NCI-H774 (cell line): ENCODE results near the gene SHC3.

Source experiments
- DNase-seq: peaks from one replicate; lab custom pipeline; 2025; lab: John Stamatoyannopoulos, UW

Gene SHC3

DNA sequence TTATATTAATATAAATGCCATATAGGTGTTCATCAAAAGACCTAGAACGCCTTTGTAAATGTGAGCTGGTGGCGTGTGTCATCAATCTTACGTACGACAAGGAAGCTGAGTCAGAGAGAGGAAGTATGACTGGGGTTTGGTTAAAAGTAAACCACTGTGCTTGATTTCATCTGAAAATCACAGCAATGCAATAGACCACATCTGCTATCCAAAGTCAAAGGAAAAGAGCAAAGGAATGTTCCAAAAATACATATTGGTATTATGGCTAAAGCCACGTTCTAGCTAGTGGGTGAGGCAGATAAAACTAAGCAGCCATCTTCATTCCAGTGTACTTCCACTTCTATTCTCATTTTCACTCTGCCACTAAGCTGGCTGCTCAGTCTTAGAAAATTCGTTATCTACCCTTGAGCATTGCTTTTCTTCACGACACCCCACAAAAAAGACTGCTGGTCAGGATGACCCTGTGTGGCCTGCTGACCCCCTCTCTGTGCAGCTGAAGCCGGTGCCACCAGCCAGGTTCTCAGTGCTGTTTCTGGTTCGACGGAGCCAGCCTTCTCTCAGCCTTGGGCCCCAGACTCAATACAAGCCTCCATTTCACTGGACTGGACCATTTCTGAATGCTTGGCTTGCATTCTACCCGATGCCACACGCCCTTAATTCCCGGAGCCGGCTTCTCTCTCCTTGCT is 23.8 kb downstream of the SHC3 start:
- DNase-seq: no peak

DNA sequence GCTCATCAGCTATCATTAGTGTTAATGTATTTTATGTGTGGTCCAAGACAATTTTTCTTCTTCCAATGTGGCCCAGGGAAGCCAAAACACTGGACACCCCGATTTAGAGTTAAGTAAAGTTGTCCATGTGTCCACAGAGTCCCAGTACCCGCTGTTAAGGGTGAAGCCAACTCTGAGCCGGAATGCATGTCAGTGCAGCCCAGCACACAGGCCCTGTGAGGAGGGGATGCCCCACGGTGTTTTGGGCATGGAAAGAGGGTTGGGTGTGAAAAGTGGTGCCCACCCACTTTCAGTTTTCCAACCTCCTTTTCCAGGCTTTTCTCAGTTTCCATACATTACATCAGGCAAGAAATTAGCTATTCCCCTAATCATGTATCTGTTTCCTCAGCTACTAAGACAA is 24.4 kb downstream of the SHC3 start:
- no peak for DNase-seq

DNA sequence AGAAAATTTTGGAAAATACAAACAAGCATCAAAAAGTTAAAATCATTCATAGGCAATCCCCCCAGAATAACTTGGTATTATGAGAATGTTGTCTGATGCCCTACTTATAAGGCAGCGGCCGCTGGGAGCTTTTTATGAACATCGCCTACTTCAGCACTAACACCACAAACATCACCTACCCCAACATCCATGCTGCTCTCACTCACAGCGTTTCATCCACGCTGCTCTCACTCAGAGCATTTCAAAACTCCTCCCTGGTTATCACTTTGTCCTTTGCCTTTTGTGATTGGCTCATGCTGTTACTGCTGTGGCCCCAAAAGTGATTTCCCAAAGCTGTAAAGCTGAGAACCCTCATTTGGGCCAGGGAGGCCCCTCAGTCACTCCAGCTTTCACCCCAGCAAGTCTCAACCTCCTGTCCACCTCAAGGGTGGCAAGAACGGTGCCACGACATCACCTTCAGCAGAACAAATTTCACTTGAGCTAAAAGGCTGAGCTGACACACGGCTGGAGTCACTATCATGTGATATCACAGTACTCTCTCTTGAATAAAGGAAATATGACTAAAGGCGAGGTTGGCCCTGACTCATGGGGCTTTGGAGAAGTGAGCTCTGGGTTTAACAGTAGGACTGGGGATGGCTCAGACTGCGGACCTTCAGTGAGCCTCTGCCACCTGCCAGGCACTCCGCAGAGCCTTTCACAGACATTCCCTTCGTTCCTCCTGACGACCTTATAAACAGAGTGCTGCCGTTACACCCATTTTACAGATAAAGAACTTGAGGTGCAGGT is 25.2 kb downstream of the SHC3 start:
- DNase-seq: no peak

DNA sequence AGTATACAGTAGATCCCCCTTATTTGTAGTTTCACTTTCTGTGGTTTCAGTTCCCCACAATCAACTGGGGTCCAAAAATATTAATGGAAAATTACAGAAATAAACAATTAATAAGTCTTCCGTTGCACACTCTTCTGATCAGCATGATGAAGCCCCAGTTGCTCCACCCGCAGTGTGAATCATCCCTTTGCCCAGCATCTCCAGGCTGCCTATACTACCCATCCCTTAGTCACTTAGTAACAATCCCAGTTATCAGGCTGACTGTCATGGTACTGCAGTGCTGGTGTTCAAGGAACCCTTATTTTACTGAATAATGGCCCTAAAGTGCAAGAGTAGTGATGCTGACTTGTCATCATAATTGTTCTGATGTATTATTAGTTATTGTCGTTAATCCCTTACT is 28.9 kb downstream of the SHC3 start:
- no peak for DNase-seq

DNA sequence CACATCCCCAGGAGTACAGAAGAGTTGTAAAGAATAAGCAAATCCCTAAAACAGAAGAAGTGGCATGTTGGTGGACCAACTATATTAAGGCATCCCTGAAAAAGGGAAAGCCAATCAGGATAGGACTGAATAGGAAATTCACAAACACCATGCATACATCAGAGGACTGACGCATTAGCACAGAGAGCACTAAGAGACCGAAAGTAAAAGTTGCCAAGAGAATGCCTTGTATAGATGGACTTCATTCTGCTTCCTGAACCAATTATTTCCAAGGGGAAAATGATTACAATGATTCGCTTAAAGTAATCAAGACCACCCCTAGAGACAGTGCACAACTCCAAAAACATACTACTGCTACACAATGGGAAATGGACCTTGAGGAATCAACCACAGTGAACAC is 33.5 kb downstream of the SHC3 start:
- DNase-seq: no peak

DNA sequence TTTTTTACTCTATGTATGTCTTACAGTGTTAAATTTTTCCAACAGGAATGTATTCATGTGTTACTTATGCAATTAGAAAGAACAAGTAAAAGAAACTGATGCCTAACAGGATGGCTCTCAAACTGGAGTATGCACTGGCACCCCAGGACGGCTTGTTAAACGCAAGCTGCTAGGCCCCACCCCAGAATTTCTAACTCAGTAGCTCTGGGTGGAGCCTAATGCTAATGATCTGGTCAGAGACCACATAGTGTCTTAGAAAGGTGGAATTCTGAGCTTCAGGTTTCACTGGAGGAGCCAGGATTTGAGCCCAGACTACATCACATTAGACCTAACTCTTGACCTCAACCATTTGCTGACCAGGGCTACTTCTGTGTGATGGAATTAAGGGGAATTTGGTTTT is 34.4 kb downstream of the SHC3 start:
- DNase-seq: no peak

DNA sequence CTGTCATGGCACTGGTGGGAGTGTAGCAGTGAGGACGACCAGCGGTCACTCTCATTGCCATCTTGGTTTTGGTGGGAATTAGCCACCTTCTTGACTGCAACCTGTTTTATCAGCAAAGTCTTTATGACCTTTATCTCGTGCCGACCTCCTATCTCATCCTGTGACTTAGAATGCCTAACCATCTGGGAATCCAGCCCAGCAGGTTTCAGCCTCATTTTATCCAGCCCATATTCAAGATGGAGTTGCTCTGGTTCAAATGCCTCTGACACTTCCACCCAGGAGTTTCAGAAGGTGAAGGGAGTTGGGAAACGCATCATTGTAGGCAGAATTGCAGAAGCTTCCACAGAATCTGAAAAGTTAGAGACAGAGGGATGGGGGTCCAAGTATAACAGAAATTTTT is 35.4 kb downstream of the SHC3 start:
- DNase-seq: no peak

DNA sequence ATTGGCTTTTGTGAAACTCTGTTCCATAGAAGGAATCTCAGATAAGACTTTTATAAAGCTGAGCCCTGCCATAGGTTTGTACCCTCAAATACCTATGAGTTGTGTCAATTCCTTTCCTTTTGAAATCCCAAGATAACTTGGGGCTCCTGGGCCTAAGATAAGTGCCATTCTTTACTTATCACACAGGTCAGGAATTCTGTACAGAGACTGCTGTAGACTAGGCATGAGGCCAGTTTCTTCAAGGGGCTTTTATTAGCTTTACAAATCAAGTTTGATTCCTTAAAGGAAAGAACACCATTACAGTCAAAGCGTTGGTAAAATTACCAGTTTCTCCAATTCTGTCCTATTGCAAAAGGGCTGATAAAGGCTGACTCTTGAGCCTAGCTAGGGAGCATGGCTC is 39.2 kb downstream of the SHC3 start:
- no peak for DNase-seq

DNA sequence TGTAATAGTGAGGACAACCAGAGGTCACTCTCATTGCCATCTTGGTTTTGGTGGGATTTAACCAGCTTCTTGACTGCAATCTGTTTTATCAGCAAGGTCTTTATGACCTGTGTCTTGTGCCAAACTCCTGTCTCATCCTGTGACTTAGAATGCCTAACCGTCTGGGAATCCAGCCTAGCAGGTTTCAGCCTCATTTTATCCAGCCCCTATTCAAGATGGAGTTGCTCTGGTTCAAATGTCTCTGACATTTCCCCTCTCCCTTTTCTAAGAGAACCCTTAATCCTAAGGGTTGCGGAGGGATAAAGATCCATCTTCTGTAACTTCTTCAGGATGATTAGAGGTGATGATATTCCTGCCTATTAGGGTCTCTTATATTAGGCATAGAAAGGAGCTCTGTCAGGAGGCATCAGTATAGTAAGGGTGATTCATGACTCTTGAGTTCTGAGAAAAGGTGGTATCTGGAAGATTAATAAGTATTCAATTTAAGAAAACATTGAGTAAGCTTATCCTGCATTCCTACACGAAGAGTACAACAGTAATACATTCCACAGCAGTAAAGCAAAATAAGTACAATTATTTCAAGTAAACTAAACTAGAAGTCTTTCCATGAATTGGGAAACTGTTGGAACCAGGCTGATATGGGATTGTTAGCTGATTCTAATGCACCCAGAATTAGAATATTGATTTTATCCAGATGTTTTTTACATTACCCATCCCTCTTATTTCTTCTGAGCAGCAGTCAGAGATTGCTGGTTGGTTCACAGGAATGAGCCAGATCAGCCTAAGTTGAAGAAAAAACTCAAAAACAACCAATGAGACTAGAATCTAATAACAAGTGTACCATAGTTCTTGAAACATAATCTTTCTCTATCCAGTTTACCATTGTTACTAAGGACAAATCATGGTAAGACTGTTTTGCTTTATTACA is 39.9 kb downstream of the SHC3 start:
- no peak for DNase-seq

DNA sequence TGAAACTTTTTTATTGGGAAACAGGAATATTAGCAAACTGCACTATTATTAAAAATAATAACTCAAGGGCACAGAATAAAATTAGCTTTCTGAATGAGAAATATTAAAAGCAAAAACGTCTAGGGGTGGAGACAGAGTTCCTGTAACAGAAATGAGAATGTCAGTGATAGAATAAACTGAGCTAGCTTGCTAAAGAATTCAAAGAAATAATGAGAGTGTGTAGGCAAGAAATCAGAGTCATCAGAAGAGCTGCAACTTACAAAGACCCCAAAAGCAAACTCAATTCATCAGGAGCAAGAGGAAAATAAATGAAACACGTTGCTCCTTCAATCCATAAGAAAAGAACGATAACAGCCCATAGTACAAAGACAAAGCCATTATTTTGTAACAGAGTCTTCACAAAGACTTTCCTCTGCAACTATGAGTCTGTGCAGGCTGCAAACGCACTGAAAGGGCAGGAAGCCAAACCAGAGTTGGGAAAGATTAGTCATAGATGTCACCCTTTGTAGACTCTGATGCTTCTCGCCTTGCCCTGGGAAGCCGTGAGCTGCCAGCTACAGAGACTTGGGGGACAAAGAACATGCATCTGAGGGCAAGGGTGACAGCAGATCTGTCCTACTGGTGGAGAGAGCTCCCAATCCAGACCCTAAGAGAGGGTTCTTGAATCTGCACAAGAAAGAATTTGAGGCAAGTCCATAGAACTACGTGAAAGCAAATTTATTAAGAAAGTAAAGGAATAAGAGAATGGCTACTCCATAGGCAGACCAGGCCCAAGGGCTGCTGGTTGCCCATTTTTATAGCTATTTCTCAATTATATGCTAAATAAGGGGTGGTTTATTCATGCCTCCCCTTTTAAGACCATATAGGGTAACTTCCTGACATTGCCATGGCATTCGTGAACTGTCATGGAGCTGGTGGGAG is 40.8 kb downstream of the SHC3 start:
- no peak for DNase-seq

DNA sequence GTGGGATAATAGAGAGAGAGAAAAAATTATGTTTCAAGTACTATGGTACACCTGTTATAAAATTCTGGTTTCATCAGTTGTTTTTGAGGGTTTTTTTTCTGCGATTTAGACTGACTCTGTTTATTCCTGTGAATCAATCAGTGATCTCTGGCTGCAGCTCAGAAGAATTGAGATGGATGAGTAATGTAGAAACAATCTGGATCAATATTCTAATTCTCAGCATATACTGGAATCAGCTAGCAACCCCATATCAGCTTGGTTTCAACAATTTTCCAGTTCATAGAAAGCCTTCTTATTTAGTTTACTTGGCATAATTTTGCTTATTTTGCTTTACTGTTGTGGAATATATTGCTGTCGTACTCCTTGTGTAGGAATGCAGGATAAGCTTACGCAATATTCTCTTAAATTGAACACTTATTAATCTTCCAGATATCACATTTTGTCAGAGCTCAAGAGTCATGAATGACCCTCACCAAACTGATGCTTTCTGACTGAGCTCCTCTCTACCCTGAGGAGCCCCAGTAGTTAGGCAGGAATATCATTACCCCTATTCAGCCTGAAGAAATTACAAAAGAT is 42.9 kb downstream of the SHC3 start:
- DNase-seq: no peak

DNA sequence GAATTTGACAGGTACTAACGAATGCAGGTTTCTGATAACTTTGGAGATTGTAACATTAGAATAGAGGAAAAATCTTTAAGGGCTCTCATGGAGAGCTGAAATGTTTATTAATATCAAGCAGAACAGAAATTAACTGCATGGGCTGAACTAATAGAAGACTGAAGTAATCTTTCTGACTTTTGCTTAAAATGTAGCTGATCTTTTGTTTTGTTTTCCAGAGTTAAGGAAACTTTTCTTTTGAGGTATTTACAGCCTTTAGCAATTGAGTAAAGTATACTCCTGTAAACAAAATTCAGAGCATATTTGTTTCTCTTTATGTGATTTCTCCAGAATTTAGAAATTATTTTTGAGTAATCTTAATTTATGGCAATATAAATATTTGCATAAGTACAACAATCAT is 43.9 kb downstream of the SHC3 start:
- no peak for DNase-seq

DNA sequence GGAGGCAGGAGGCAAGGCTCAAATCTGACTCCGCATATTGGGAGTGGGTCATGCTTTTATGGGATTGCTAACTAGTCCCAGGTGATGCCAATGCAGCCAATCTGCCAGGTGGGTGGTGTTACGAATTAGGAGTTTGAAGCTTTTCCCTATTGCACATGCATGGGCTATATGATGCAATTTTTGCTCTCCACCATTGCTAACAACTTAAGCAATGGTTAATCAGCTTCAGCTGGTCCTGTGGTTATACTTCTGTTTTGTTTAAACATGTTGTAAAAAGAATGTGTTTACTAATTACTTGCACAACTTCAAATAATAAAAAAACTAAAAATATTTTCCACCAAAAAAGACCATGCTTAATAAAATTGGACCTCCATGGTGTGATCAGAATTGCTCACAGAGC is 55.7 kb downstream of the SHC3 start:
- DNase-seq: no peak

DNA sequence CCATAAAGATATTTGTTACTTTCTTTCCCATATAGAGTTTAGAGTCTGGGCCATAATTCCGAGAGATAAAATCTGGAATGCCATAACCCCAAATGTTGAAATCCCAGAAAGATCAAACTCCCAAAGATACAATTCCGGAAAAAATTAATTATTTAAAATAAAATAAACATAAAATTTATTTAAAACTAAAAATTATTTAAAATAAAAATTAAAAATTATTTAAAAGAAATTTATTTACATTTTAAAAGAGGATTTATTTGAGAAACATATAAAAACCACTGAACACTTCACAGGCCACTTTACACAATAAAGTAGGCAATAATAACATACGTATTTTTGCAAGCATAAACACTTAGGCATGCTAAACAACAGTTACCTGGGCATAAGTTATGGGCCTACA is 57.9 kb downstream of the SHC3 start:
- DNase-seq: no peak

DNA sequence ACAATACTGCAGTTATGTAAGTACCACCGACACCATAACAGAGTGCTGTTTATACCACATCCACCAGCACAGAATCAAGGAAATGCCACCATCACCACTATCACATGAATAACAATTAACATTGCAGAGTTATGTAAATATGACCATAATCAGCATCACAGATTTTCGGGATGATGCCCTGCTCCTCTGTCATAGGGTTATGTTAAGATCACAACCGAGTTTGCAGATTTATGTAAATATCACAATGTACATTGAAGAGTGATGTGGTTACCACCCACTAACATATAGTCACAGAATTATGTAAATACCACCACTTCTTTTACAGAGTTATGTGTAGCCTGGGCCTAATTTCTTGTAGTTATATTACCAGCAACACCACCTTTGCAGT is 61.8 kb downstream of the SHC3 start:
- DNase-seq: no peak

DNA sequence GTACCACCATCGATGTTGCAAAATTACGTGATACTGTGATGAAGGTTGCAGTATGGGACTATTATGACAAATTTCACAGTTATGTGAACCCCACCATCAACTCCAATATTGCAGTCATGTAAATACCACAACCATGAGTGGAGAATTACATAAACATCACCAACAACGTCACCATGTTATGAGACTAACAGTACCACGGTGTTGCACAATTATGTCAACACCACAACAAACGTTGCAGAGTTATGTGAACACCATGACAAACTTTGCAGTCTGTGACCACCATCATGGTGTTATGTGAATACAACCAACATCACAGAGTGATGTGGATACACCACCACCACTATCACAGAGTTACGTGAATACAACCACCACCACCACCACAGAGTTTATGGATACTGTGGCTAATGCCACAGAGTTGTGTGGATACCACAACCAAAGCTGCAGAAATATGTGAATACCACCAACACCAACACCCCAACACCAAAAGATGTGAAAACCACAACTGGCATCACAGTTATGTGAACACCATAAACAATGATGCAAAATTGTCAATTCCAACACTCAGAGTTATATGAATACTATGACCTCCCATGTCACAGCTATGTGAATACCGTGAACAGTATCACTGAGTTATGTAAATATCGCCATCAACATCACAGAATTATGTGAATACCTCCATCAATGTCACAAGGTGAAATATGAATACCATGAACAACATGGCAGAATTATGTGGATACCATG is 62.4 kb downstream of the SHC3 start:
- DNase-seq: no peak

DNA sequence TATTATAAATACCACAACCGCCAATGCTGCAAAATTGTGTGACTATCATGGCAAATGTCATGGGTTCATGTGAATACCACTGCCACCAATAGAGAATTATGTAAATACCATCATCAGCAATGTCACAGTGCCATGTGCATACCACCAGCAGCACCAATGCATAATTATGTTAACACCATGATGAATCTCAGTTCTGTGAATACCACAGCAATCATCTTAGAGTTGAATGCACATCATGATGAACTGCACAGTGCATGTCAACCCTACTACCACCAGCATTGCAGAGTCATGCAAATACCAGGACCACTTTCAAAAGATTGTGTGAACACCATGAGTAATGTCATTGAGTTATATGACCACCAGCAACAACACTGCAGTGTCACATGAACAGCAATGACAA is 63.2 kb downstream of the SHC3 start:
- DNase-seq: no peak

DNA sequence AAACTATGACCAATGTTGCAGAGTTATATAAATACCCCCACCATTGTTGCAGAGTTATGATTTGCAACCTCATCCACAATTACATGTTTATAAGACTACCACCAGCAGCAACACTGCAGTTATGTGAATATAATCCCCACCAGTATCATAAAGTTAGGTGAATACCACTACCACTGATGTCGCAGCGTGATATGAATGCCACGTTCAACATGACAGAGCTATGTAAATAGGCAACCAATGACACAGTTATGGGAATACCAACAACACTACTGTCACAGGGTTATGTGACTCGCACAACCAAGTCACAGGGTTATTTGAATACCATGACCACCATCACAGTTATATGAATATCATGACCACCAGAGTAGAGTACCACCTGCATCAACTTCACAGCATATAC is 63.9 kb downstream of the SHC3 start:
- no peak for DNase-seq

DNA sequence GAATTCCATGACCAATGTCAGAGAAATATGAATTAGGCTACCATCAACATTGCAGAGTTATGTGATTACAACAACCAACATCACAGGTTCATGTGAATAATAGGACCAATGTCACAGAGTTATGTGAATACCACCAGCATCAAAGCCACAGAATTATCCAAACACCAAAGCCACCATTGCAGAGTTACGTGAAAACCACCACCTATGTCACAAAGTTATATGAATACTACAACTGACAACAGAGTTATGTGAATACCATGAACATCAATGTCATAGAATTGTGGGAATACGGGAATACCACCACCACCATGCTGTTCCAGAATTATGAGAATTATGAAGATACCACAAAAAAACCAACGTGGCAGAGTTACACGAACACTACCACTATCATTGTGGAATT is 64.8 kb downstream of the SHC3 start:
- no peak for DNase-seq

DNA sequence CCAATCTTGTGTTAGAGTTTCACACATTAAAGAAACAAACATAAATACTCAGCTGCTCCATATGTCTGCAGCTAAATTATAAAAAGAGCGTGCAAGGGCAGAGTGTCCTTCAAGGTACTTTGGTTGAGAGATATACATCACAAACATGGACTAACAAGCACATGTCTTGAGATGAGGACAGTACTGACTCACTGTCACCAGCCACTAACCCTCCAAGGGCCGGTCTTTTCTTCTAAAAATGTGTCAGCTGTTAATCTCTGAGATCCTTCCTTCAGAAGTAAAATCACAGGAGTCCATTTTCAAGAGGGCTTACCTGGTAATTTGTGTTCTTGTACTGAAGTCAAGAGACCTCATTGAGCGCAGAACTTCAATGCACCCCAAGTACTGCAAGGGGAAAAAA is 66.4 kb downstream of the SHC3 start:
- no peak for DNase-seq

DNA sequence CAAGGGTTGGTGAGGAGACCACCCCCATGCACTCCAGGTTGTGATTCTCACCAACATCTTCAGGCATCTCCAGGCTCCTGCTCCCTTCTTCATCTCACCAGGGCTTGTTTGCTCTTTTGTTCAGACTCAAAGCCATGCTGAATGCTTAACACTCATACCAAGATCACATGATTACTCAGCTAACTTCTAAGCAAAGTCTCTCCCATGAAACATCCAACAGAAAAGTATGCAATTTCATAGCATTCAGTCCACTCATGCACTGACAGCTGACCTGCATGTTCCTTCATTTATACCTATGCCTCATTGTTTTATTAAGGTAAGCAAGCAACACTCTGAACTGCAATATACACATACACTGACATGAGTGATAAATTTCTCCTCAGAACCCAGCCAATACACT is 69.0 kb downstream of the SHC3 start:
- no peak for DNase-seq
